ENCODE results near the gene AIF1L.
"Not testable (repeated sequence)": the region's sequence is repeated elsewhere in the genome, so short reads cannot be mapped to it uniquely, and the experiment has no call there.

Gene AIF1L

DNA sequence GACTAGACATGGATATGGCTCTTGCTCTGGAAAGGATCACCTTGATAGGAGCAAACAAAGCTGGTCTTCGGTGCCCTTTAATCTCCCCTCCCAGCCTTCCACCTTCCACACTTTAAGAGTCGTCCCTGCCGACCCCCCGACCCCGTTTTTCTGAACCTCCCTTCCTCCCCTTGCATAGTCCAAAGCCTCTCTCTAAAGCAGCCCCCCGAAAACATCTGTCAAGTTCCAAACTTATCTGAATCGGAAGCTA, 28.6 kb downstream of the AIF1L start:
- no peak for DNase-seq

DNA sequence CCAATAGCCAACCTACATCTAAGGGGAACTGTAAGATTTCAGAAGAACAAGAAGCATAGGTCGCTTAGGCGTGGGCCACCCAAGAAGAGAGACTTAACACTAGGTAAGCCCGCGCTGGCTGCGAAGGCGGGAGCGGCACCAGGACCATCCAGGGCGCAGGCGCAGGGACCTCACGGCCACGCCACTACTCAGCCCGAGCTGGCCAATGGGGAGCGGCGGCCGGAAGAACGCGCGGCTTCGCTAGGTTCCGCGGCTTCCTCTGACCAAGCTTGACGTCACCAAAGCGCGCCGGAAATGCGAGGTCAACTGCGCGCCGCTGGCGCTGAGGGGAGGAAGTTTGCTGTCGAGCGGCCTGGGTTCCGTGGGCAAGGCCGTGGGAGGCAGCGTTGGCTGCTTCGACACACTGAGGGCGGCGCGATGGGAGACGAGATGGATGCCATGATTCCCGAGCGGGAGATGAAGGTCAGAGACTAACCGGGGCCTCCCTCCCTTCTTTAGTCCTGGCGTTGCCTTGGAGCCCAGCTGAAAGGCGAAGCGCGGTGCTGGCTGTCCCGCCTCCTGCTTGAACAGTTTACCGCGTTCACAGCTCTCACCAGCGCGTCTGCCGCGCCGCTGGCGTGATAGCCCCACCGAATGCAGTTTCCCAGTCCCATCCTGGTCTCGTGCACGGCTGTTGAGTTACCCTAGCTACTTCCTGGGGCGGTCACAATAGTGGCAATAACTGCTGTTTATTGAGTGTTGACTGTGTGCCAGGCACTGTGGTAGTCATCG, 29.1 kb downstream of the AIF1L start, which contains the start of gene NUP214:
TSS of gene NUP214 (plus strand) at position 299 of the 771 bp plus-strand sequence. CDS start at position 418, 119 bp downstream.
- peak; percentile 75 for DNase-seq

DNA sequence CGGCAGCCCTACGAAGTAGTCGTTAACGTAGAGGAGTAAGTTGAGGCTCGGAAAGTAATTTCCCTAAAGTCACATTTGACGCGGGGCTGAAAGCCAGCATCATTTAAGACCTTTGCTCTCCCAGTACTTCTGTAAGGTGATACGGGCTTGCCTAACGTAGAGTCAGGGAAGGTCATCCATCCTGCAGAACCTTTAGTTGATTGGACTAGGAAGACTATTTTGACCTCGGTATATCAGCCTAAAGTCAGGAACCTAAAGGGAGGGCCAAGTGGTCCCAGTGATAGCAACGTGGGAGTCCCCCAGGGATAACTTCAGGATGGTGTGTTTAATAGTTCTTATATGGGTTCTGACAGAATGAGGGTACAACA, 29.7 kb downstream of the AIF1L start:
- no peak for DNase-seq

DNA sequence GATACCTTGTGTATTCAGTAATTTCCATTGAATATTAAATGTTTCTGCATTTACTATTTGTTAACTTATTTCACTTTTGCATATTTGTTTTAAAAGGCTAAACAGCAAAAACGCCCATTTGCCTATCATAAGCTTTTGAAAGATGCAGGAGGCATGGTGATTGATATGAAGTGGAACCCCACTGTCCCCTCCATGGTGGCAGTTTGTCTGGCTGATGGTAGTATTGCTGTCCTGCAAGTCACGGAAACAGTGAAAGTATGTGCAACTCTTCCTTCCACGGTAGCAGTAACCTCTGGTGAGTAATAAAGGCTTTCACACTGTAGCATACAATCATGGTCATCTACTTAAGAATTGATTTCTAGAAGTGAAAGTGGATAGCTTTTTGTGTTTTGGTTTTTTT, 32.9 kb downstream of the AIF1L start:
- DNase-seq = no peak

DNA sequence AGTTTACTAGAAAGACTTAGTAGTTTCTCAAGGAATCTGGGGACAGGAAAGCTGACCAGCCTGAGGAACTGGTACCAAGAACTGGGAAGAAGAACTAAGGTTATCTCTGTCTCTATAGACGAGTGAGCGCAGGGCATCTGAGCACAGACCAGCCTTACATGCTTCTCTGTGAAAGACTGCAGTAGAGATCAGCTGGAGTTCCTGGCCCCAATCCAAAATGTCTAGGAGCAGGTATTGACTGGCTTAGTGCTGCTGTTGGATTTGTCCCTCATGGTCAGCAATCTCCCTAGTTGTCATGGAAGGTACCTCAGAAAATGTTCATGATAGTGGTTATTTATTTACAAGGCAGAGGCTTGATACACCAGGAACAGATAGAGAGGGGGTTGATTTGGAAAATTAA, 42.3 kb downstream of the AIF1L start:
- no peak for DNase-seq

DNA sequence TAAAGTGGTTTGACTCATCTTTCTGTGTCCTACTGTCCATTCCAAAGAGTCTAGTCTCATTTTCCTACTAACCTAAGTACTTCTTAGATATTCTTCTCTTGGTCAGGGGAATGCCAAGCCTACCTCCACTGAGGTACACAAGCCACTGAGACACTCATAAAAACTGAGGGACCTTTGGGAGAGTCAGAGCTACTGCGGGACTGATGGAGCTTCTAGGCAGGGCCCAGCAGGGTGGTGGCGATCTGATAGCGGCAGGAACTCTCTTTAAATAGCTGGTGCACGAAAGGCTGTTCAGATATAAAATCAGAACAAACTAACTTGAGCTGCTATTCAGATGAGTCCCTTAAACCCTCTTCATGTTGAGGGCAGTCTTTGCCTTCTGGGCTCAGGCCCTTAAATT, 43.8 kb downstream of the AIF1L start:
- no peak for DNase-seq

DNA sequence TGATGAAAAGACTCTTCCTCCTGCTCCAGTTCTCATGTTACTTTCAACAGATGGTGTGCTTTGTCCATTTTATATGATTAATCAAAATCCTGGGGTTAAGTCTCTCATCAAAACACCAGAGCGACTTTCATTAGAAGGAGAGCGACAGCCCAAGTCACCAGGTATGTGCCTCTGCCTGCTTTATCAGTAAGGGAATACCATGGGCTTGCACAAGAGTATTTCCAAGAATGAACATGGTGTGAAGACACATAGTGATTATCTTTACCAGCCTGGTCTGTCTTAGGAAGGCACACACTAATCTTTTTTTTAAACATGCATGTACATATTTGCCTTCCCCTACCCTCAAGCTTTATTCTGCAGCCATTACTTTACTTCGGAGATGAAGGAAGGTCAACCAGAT, 44.2 kb downstream of the AIF1L start:
- DNase-seq = no peak

DNA sequence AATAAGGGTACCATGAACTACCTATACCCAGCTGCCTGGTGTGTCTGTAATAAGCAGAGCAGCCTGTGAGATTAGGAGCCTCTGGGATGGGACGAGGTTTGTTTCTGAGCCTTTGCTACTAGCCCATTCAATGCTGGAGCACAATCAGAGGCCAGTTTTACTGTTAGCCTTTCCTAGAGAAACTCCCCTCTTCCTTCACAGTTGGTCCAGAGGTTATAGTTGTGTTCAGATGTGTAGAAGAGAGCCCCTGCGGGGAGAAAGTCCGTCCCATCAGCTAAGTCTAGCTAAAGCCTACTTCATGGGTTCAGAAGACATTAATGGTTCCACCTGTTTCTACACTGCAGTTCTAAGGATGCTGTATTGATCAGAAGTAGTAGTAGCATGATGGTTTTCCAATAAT, 45.8 kb downstream of the AIF1L start:
- no peak for DNase-seq

DNA sequence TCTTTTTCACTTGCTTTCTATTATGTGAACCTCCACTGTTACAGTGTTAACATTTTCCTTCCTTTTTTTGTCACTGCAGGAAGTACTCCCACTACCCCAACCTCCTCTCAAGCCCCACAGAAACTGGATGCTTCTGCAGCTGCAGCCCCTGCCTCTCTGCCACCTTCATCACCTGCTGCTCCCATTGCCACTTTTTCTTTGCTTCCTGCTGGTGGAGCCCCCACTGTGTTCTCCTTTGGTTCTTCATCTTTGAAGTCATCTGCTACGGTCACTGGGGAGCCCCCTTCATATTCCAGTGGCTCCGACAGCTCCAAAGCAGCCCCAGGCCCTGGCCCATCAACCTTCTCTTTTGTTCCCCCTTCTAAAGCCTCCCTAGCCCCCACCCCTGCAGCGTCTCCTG, 47.9 kb downstream of the AIF1L start:
- no peak for DNase-seq

DNA sequence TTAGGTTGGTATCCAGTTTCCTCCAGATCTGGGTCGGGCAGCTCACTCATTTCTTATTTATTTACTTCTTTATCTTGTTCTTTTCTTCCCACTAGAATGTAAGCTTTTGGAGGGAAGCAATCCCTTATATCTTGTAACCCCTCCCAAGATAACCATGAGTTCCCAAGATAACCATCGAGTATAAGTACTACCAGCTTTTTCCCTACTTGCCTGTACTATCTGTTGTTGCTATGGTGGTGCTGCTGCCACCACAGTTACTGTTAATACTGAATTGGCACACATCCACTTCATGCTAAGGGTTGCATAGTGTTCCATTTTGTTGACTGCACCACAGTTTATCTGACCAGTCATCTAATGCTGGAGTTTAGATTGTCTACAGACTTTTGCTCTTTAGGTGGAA, 48.9 kb downstream of the AIF1L start:
- no peak for DNase-seq

DNA sequence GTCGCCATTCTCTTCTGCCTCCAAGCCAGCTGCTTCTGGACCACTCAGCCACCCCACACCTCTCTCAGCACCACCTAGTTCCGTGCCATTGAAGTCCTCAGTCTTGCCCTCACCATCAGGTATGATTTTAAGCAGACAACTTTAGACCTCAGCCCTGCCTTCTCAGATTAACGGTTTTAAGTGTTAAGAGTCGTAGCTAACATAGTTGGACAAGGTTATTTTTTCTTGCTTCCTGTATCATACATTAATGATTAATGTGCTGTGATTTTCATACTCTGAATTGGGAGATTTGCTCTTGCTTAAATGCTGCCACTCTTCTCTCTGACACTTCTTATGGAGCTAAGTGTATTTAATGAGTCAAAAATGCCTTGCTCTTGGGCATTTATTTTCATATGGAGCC, 49.9 kb downstream of the AIF1L start:
- DNase-seq = no peak

DNA sequence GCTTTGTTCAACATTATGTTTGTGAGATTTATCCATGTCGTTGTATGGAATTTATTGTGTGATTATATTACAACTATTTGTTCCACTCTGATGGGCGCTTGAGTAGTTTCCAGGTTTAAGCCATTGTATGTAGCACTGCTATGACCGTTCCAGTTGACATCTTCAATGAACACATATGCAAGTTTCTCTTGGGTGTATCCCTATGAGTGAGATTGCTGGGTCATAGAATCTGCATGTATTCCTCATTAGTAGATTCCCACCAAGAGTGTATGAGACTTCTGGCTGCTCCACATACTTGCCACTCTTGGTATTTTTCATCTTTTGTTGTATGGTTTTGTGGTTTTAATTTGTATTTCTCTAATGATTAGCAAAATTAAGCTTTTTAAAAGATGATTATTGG, 51.9 kb downstream of the AIF1L start:
- DNase-seq = no peak

DNA sequence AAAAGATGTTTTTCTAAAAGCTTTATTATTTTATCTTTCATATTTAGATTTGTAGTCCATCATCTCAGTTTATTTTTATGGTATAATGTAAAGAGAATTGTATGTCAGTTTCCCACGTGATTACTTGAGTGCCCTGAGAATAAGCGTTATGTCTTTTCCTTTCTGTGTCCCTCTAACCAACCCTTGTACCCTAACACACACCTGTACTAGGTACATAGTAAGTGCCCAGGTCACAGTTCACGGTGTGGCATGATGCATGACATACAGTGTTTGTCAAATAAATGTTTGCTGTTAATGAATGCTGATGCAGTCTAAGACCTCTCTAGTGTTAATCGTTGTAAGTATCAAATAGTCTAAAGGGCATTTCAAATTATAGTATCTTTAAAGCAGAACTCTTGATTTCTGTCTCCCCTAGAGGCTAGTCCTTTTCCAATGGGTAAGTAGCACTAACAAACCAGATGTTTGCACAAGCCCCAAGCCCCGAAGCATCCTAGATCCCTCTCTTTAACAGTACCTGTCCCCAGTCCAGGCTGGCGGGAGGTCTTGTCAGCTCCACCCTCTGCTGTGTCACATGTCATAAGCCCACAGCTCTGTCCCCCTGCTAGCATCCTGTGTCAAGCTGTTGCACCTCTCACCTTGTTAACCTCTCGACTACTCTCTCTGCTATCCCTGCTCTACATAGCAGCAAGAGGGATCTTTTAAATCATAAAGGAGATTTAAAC, 52.8 kb downstream of the AIF1L start:
- no peak for DNase-seq

DNA sequence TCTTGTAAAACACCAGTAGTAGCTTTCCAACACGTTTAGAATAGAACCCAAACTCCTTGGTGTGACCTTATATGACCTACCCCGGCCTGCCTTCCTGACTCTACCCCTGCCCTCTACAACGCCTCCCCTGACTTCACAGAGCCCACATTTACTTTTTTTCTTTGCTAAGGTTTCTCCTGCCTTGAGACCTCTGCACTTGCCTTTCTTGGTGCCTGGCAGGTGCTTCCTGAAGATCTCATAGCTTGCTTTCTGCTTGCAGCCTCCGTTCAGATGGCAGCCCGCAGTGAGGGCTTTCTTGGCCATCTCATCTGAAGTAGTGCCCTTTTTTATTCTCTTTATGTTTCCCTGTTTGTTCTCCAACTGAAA, 53.3 kb downstream of the AIF1L start:
- DNase-seq = no peak

DNA sequence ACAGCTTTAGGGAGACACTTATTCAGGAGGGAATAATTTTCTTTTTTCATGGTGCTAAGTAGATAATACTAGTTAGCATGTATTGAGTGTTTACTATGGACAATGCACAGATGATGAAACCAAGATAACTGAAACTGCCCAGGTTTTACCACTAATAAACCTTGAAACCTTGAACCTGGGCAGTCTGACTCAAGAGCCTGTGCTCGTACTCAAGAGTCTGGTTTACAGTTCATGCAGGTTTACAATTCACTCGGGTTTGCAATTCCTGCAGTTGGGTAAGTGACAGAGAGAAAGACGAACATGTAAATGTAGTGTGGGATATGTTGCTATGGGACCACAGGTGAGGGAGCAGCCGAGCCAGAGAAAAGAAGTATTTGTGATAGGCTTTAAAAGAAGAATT, 57.3 kb downstream of the AIF1L start:
- no peak for DNase-seq

DNA sequence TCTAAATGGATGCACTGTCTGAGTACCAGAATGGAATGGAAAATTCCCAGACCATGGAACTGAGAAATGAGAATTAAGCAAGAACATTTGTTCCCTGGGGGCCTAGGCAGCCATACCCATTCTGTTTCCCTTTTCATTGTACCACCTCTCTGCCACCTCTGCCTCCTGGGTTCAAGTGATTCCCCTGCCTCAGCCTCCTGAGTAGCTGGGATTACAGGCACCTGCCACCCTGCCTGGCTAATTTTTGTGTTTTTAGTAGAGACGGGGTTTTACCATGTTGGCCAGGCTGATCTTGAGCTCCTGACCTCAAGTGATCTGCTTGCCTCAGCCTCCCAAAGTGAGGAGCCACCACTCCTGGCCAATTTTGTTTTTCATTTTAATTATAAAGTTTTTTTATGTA, 62.3 kb downstream of the AIF1L start:
- not testable (repeated sequence) for DNase-seq

DNA sequence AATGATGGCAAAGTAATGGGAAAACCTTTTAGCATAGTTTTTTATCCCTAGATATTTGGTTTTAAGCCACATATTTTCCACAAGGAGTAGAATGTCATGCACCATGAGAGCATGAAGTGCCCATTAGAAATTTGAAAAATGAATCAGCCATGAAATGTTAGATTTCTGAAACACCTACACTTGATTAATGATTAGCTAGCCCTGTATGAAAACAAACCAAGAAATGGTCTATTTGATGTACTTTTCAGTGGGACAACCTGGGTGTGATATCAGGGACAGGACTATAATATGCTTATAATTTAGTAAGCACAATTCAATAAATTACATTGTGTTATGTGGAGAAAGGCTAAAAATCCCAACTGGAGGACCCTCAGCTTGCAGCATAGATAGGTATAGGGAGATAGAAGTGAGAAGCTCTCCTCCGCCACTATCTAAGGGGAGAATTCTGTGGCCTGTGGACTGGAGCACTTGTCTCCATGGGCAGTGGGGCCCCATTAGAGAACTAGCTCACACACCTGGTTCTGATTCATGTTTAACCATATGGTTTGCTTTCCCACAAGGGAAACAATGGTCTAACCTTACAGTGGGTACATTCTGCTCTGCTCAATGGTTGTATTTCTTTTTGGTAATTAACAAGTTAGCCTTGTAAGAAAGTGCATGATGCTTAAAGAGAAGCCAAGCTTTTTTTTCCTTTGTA, 64.2 kb downstream of the AIF1L start:
- DNase-seq = no peak

DNA sequence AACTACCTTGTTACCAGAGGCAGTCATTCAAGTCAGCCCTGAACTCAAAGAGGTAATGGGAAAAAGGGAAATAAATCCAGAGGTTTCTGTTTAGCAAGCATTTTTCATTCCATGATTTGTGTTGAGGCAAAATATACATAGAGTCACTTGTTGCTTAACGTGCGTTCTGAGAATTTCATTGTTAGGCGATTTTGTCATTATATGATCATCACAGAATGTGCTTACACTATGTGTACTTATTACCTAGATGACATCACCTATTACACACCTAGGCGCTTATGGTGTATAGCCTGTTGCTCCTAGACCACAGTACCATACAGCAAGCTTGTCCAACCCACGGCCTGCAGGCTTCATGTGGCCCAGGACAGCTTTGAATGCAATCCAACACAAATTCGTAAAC, 65.3 kb downstream of the AIF1L start:
- DNase-seq = no peak

DNA sequence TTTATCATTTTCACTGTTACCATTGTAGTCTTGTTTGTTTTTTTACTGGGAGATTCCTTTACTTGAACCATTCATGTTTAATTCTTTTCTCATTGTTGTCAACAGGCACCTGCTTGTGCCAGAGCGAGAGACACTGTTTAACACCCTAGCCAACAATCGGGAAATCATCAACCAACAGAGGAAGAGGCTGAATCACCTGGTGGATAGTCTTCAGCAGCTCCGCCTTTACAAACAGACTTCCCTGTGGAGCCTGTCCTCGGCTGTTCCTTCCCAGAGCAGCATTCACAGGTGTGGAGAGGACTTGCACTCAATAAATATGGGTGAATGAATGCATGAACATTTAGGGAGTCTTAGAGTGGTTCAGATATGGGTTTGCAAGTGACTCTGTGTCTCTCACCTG, 66.6 kb downstream of the AIF1L start:
- DNase-seq = no peak

DNA sequence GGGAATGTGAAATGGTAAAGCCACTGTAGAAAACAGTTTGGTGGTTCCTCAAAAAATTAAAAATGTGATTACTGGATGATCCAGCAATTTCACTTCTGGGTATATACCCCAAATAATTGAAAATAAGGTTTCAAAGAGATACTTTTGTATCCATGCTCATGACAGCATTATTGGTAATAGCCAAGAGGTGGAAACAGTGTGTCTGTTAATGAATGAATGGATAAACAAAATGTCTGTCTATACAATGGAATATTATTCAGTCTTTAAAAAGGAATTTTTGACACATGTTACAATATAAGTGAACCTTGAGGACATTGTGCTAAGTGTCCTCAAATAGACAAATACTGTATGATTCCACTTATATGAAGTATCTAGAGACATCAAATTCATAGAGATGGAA, 69.2 kb downstream of the AIF1L start:
- DNase-seq = no peak

DNA sequence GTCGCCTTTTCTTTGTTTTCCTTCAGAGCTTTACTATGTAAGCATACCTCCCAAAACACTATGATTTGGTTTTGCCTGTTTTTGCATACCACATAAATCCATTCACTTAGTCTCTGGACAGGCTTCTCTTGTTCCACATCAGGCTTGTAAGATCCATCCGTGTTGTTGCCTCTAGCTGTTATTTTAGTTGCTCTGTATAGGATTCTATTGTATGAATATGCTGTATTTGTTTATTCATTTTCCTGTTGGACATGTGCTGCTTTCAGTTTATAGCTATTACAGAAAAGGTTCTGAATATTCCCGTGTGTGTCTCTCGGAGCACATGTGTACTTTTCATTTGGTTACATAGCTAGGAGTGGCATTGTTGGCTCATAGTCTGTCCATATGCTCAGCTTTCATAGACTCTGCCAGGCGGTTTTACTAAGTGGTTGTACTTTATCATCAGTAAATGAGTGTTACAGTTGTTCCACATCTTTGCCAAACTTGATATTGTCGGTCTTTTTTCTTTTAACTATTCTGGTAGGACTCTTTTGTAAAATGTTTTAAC, 70.9 kb downstream of the AIF1L start:
- peak; percentile 20 for DNase-seq

DNA sequence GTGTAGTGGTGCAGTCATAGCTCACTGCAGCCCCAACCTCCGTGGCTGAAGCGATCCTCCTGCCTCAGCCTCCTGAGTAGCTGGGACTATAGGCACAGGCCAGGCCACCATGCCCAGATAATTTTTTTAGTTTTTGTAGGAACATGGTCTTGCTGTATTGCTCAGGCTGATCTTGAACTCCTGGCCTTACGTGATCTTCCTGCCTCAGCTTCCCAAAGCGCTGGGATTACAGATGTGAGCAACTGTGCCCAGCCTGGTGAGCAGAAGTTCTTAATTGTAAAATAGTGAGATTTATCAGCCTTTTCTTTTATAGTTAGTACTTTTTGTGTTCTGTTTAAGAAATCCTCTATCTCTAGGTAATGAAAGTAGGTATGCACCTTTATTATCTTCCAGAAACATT, 71.6 kb downstream of the AIF1L start:
- DNase-seq = no peak

DNA sequence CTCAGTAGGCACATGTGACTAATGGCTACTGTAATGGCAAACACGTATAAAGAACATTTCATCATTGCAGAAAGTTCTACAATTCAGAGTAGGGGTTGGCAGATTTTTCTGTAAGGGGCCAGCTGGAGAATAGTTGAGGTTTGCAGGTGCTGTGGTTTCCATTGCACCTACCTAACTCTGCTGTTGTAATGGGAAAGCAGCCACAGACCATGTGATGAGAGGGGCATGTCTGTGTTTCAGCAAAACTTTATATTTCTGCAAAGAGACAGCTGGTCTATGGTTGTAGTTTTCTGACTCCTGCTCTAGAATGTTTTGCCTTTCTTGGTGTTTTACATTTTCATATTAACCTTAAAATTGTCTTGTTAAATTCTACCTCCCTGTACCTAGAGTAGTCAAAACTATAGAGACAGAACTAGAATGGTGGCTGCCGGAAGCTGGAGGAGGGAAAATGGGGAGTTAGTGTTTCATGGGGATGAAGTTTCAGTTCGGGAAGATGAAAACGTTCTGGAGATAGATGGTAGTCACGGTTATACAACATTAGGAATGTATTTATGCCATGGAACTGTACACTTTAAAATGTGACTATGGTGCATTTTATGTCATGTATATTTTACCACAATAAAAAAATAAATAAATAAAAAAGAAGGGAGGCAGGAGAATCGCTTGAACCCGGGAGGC, 73.4 kb downstream of the AIF1L start:
- no peak for DNase-seq

Data from NCI-H2081 treated with DMSO at 0.1 percent for 48 hours (cell line).